Effector memory CD4-positive, alpha-beta T cell (primary cell): ENCODE data around the gene GDA.

Source experiments
- DNase-seq, 3 donors: peaks; one replicate each; pipeline ENCODE4 v3.0.0-alpha.2; 2020
- H3K27ac ChIP-seq: 2 replicates; pipeline ENCODE4 v1.7.0; 2013; ENCODE audit warnings: mild to moderate bottlenecking, low read length, moderate library complexity; ENCODE audit not compliant: insufficient read depth, poor library complexity, severe bottlenecking
- H3K27me3 ChIP-seq: replicated peaks from 2 replicates; pipeline ENCODE4 v1.7.0; 2013; ENCODE audit warnings: mild to moderate bottlenecking, low read length; ENCODE audit not compliant: insufficient read depth, control insufficient read depth, poor library complexity, severe bottlenecking
- H3K36me3 ChIP-seq: 2 replicates; pipeline ENCODE4 v1.7.0; 2013; ENCODE audit warnings: mild to moderate bottlenecking, low read length, moderate library complexity; ENCODE audit not compliant: control insufficient read depth, insufficient read depth
- H3K4me1 ChIP-seq: 2 replicates; pipeline ENCODE4 v1.7.0; 2013; ENCODE audit warnings: low read length, mild to moderate bottlenecking; ENCODE audit not compliant: control insufficient read depth, insufficient read depth, poor library complexity, severe bottlenecking
- H3K4me3 ChIP-seq: 2 replicates; pipeline ENCODE4 v1.7.0; 2013; ENCODE audit warnings: low read length, low read depth, mild to moderate bottlenecking; ENCODE audit not compliant: insufficient read depth, poor library complexity, severe bottlenecking
- H3K9me3 ChIP-seq: 2 replicates; pipeline ENCODE4 v1.7.0; 2013; ENCODE audit warnings: mild to moderate bottlenecking, low read length, moderate library complexity; ENCODE audit not compliant: control insufficient read depth
- total RNA-seq, 3 donors: gene quantifications; one replicate each; lab custom pipeline; 2026; lab: John Stamatoyannopoulos, UW

GDA gene
- total RNA-seq, result 0 reads per million in 3 donors

- Histone ChIP-seq H3K4me3 (no peak within 1 kb of the TSS), H3K27me3 (no peaks in the 10 kb centered on the region)
- DNase-seq, result no peak
These were observed at the start of gene GDA for GRCh38 chr9:72149231-72149975. Gene GDA, plus strand, starts transcription at chr9:72149440. Its CDS starts 120 bp downstream, at chr9:72149560.

GRCh38 chr9:72102520-72102919 lies 46.7 kb upstream of the GDA start:
- Histone ChIP-seq H3K27ac (no peak overlapping the region), H3K4me3 (no peak overlapping the region), H3K9me3 (no peaks in the 10 kb centered on the region), H3K27me3 (no peaks in the 10 kb centered on the region), H3K4me1 (no peaks in the 10 kb centered on the region), H3K36me3 (no peaks in the 10 kb centered on the region)
- DNase-seq, result no peak

More at GRCh38 chr9:72149231-72149975, at the start of gene GDA:
- Histone ChIP-seq H3K4me1 (no peaks in the 10 kb centered on the region), H3K36me3 (no peaks in the 10 kb centered on the region), H3K9me3 (no peaks in the 10 kb centered on the region), H3K27ac (no peak within 1 kb of the TSS)

GRCh38 chr9:72113056-72113455 lies 36.2 kb upstream of the GDA start:
- H3K27ac ChIP-seq, result no peak overlapping the region

GRCh38 chr9:72119853-72120252 lies 29.4 kb upstream of the GDA start:
- DNase-seq, result no peak
- no peaks in the 10 kb centered on the region for H3K9me3 ChIP-seq
- no peak overlapping the region for H3K4me3 ChIP-seq
- no peaks in the 10 kb centered on the region for H3K4me1 ChIP-seq
- H3K27me3 ChIP-seq, result no peaks in the 10 kb centered on the region
- H3K27ac ChIP-seq, result no peak overlapping the region
- H3K36me3 ChIP-seq, result no peaks in the 10 kb centered on the region

More at GRCh38 chr9:72113056-72113455, 36.2 kb upstream of the GDA start:
- no peaks in the 10 kb centered on the region for H3K9me3 ChIP-seq
- no peaks in the 10 kb centered on the region for H3K4me1 ChIP-seq
- no peak overlapping the region for H3K4me3 ChIP-seq
- H3K27me3 ChIP-seq, result no peaks in the 10 kb centered on the region
- DNase-seq, result no peak
- no peaks in the 10 kb centered on the region for H3K36me3 ChIP-seq

- no peak overlapping the region for H3K4me3 ChIP-seq
- no peak overlapping the region for H3K27ac ChIP-seq
- no peaks in the 10 kb centered on the region for H3K4me1 ChIP-seq
- DNase-seq, result no peak
- H3K9me3 ChIP-seq, result no peaks in the 10 kb centered on the region
- no peaks in the 10 kb centered on the region for H3K36me3 ChIP-seq
- H3K27me3 ChIP-seq, result no peaks in the 10 kb centered on the region
These were observed 24.3 kb upstream of the GDA start for GRCh38 chr9:72124947-72125346.

- no peaks in the 10 kb centered on the region for H3K9me3 ChIP-seq
- no peaks in the 10 kb centered on the region for H3K4me1 ChIP-seq
- H3K4me3 ChIP-seq, result no peak overlapping the region
- DNase-seq, result no peak
- no peak overlapping the region for H3K27ac ChIP-seq
- no peaks in the 10 kb centered on the region for H3K36me3 ChIP-seq
- no peaks in the 10 kb centered on the region for H3K27me3 ChIP-seq
These were observed 21.5 kb upstream of the GDA start for GRCh38 chr9:72127753-72128152.

GRCh38 chr9:72128526-72128925 lies 20.7 kb upstream of the GDA start:
- DNase-seq, result no peak
- H3K36me3 ChIP-seq, result no peaks in the 10 kb centered on the region
- no peaks in the 10 kb centered on the region for H3K27me3 ChIP-seq
- H3K4me1 ChIP-seq, result no peaks in the 10 kb centered on the region
- H3K9me3 ChIP-seq, result no peaks in the 10 kb centered on the region
- H3K27ac ChIP-seq, result no peak overlapping the region
- no peak overlapping the region for H3K4me3 ChIP-seq

- no peaks in the 10 kb centered on the region for H3K27me3 ChIP-seq
- H3K27ac ChIP-seq, result no peak overlapping the region
- H3K36me3 ChIP-seq, result no peaks in the 10 kb centered on the region
- DNase-seq, result no peak
- H3K9me3 ChIP-seq, result no peaks in the 10 kb centered on the region
- H3K4me3 ChIP-seq, result no peak overlapping the region
- H3K4me1 ChIP-seq, result no peaks in the 10 kb centered on the region
These were observed 19.7 kb upstream of the GDA start for GRCh38 chr9:72129271-72130156.

- Histone ChIP-seq H3K27ac (no peak overlapping the region), H3K9me3 (no peaks in the 10 kb centered on the region), H3K4me1 (no peaks in the 10 kb centered on the region), H3K4me3 (no peak overlapping the region), H3K36me3 (no peaks in the 10 kb centered on the region), H3K27me3 (no peaks in the 10 kb centered on the region)
- no peak for DNase-seq
These were observed 18.9 kb upstream of the GDA start for GRCh38 chr9:72130321-72130720.

GRCh38 chr9:72131206-72131605 lies 18.0 kb upstream of the GDA start:
- Histone ChIP-seq H3K27ac (no peak overlapping the region), H3K4me1 (no peaks in the 10 kb centered on the region), H3K27me3 (no peaks in the 10 kb centered on the region), H3K9me3 (no peaks in the 10 kb centered on the region), H3K36me3 (no peaks in the 10 kb centered on the region), H3K4me3 (no peak overlapping the region)
- DNase-seq, result no peak
